AG04450 (cell line): ENCODE measurements around the gene LEPR. TPM values are rescaled to one million over a fixed set of nuclear protein-coding genes. Genes with fewer than 3 reads are reported as not detected.

Experiments used
- CTCF ChIA-PET: fragments of 300-600, 350-600 bp; formaldehyde crosslinking; extraction: SDS; loops from one replicate; lab custom pipeline; 2022; ENCODE audit warnings: antibody characterized with exemption, inconsistent platforms; lab: Charles Lee
- POLR2A ChIA-PET: fragments of 350-600 bp; formaldehyde crosslinking; extraction: SDS; loops from one replicate; lab custom pipeline; 2021; ENCODE audit warnings: antibody characterized with exemption, inconsistent platforms; lab: Yijun Ruan, JAX
- DNase-seq: peaks from one replicate; pipeline ENCODE4 v3.0.0-alpha.2; 2011; ENCODE audit warnings: low read depth, low spot score
- H3K27ac ChIP-seq: one replicate; pipeline ENCODE4 v1.5.1; 2012; ENCODE audit warnings: low read depth, low read length, control low read depth
- H3K27me3 ChIP-seq: one replicate; pipeline ENCODE4 v1.6.0; 2012; ENCODE audit warnings: low read length; ENCODE audit not compliant: control insufficient read depth, insufficient read depth
- H3K4me3 ChIP-seq: 2 replicates; pipeline ENCODE4 v1.5.1; 2011; ENCODE audit warnings: mild to moderate bottlenecking, low read depth, low read length, control low read depth
- H3K9me3 ChIP-seq: 2 replicates; pipeline ENCODE4 v1.5.1; 2012; ENCODE audit warnings: low read length; ENCODE audit not compliant: control insufficient read depth, insufficient read depth
- polyA minus RNA-seq: library from RNA; depleted of rRNA, polyadenylated mRNA; stranded (reverse); fragments of >200 nt; gene quantifications from 2 replicates; pipeline ENCODE4 v1.2.3, GENCODE V29; 2011; rRNA and poly(A)+ RNA removed
- polyA plus RNA-seq: library from polyadenylated mRNA; depleted of rRNA; stranded (reverse); fragments of >200 nt; gene quantifications from 2 replicates; pipeline ENCODE4 v1.2.3, GENCODE V29; 2011; rRNA removed
- TF ChIP-seq, protein P1 (sequence below): IDR thresholded peaks from 2 replicates; pipeline ENCODE4 v1.5.1; 2011; ENCODE audit warnings: low read depth, low read length, control low read depth, inconsistent platforms

LEPR gene, protein sequence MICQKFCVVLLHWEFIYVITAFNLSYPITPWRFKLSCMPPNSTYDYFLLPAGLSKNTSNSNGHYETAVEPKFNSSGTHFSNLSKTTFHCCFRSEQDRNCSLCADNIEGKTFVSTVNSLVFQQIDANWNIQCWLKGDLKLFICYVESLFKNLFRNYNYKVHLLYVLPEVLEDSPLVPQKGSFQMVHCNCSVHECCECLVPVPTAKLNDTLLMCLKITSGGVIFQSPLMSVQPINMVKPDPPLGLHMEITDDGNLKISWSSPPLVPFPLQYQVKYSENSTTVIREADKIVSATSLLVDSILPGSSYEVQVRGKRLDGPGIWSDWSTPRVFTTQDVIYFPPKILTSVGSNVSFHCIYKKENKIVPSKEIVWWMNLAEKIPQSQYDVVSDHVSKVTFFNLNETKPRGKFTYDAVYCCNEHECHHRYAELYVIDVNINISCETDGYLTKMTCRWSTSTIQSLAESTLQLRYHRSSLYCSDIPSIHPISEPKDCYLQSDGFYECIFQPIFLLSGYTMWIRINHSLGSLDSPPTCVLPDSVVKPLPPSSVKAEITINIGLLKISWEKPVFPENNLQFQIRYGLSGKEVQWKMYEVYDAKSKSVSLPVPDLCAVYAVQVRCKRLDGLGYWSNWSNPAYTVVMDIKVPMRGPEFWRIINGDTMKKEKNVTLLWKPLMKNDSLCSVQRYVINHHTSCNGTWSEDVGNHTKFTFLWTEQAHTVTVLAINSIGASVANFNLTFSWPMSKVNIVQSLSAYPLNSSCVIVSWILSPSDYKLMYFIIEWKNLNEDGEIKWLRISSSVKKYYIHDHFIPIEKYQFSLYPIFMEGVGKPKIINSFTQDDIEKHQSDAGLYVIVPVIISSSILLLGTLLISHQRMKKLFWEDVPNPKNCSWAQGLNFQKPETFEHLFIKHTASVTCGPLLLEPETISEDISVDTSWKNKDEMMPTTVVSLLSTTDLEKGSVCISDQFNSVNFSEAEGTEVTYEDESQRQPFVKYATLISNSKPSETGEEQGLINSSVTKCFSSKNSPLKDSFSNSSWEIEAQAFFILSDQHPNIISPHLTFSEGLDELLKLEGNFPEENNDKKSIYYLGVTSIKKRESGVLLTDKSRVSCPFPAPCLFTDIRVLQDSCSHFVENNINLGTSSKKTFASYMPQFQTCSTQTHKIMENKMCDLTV
- polyA plus RNA-seq (7.4 and 11.1 TPM in 2 replicates), polyA minus RNA-seq (6.0 and 10.9 TPM in 2 replicates)

DNA sequence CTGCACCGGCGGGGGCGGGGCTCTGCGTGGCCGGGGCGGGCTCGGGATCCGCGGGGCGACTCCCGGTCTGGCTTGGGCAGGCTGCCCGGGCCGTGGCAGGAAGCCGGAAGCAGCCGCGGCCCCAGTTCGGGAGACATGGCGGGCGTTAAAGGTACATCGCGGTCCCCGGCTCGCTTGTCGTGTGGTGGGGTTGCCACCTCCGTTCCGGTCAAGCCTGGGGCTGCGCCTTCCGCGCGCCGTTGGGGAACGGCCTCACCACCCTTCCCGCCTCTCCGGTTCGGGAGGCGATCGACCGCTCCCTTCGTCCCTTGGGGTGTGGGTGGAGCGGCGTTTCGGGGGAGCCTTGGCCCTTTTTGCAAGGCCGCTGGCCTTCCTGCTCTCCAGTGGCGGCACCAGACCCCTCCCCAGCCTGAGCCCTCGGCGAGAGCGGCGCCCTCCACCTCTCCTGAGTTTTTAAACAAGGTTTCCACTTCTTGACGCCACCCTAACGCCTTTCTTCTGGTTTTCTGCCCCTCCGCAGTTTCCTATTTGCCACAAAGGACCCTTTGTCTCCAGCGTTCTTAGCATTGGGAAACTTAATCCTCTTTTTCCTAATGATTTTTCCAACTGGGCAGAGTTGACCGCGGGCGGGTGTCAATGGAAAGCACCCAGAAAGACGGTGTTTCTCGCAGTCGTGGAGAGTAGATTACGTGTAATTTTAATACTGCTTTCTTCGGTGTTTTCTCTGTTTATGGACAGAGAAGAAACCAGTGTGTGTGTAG lies at the start of gene LEPR, which contains the start of gene LEPROT:
TSS of gene LEPR (plus strand) at position 79 of the 761 bp plus-strand sequence. CDS start 144,898 bp downstream, outside the sequence.
TSS of gene LEPROT (plus strand) at position 79 of the 761 bp plus-strand sequence. CDS start at position 136, 57 bp downstream.
- ChIA-PET CTCF (interaction anchor here (0.6 to 1.4 kb wide), 7 partner anchors 9 to 267 kb away, joined by 3 to 14 read pairs (median 4); no protein-coding TSS in a partner anchor), POLR2A (interaction anchor here (0.6 kb wide), 1 partner anchor 1387 kb away, joined by 3 read pairs; no protein-coding TSS in a partner anchor)
- TF ChIP-seq, protein P1, sequence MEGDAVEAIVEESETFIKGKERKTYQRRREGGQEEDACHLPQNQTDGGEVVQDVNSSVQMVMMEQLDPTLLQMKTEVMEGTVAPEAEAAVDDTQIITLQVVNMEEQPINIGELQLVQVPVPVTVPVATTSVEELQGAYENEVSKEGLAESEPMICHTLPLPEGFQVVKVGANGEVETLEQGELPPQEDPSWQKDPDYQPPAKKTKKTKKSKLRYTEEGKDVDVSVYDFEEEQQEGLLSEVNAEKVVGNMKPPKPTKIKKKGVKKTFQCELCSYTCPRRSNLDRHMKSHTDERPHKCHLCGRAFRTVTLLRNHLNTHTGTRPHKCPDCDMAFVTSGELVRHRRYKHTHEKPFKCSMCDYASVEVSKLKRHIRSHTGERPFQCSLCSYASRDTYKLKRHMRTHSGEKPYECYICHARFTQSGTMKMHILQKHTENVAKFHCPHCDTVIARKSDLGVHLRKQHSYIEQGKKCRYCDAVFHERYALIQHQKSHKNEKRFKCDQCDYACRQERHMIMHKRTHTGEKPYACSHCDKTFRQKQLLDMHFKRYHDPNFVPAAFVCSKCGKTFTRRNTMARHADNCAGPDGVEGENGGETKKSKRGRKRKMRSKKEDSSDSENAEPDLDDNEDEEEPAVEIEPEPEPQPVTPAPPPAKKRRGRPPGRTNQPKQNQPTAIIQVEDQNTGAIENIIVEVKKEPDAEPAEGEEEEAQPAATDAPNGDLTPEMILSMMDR: no peak
- Histone ChIP-seq H3K4me3 (peak within 1 kb of the TSS; percentile 82), H3K9me3 (no peaks in the 10 kb centered on the region), H3K27me3 (no peaks in the 10 kb centered on the region), H3K27ac (peak within 1 kb of the TSS; percentile 98)
- no peak for DNase-seq

DNA sequence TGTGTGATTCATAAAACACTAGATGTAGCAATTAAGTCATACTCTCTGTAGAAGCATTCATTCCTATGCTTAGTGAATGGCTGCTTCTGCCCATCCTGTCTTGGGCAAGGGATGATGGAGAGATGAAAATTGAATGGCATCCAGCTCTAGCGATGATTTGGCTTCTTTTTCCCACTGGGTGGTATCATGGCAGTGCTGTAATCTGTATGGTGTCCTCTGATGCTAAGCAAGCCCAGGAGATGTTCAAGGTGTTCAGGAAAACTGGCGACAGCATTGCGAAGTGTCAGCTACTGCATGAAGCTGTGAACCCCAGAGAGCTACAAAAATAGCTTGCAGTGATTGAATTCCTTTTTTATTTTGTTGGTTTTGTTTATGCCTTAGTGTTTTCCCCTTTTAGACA lies 48.9 kb upstream of the LEPR start:
- no peaks in the 10 kb centered on the region for H3K27me3 ChIP-seq
- no peak overlapping the region for H3K4me3 ChIP-seq
- TF ChIP-seq, protein P1: no peak
- no peaks in the 10 kb centered on the region for H3K9me3 ChIP-seq
- DNase-seq: no peak
- POLR2A ChIA-PET: no interaction called here
- CTCF ChIA-PET: interaction anchor here (1.5 kb wide), 1 partner anchor 316 kb away, joined by 4 read pairs; no protein-coding TSS in a partner anchor
- no peak overlapping the region for H3K27ac ChIP-seq

DNA sequence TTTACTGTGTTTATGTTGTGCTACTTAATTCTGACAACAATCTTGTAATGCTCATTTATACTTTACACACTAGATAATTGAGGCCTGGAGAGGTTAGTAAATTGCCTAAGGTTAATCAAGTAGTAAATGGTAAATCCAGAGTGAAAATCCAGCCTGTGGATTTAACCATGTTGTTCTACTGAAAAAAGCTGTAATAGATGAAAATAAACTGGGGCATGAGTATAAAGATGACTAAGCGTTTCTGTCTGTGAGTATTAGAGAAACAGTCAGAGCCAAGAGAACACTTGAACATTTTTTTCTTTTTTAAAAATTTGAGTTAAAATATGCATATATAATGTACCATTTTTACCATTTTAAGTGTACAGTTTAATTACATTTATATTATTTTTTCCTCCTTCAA lies 47.9 kb upstream of the LEPR start:
- DNase-seq: no peak
- POLR2A ChIA-PET: no interaction called here
- TF ChIP-seq, protein P1: no peak

DNA sequence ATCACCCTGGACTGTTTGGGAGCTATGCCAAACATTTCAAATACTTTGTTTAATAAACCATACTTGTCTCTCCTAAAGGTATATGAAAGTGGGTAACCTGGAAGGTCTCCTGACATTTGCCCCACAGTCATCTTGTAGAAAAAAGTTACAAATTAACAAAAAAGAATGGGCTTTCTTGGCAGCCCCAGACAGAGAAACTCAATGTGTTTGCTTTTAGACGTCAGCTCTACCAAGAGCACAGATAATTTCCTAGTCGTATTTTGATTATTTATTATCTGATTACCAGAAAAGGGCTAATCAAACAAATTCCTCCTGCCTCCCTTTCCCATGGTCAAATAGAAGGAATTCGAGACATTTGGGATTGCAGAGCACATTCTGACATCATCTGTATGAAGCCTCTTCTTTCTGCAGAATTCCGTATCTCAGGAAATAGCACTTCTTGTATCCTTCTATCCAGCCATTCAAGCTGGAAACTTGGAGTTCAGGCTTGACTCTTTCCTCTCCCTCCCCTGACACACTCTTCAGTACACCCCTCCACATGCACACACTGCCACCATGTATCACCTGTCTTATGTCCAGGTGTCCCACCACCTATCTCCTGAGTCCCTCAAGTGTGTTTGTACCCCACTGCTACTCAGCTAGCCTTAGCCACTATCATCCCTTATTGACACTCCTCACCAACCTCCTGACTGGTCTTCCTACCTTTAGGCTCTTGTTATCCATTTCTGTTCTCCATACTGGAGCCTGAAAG lies 42.8 kb upstream of the LEPR start:
- no peaks in the 10 kb centered on the region for H3K9me3 ChIP-seq
- no peak overlapping the region for H3K4me3 ChIP-seq
- H3K27me3 ChIP-seq: no peaks in the 10 kb centered on the region
- POLR2A ChIA-PET: no interaction called here
- no peak overlapping the region for H3K27ac ChIP-seq
- TF ChIP-seq, protein P1: no peak
- CTCF ChIA-PET: no interaction called here
- no peak for DNase-seq

More for the DNA sequence above, 47.9 kb upstream of the LEPR start:
- Histone ChIP-seq H3K4me3 (no peak overlapping the region), H3K27ac (no peak overlapping the region), H3K27me3 (no peaks in the 10 kb centered on the region), H3K9me3 (no peaks in the 10 kb centered on the region)
- CTCF ChIA-PET: no interaction called here
